Left lung (tissue), 10 donors: Measurements from ENCODE around the gene F11. TPM values are rescaled to one million over a fixed set of nuclear protein-coding genes. Genes with fewer than 3 reads are reported as not detected.
A peak's percentile ranks its signal among the peaks of the same experiment; 100 is the strongest.

Experiments used
- ATAC-seq: fragments of 200-7000 bp; cut with Tn5 transposase; one replicate; pipeline ENCODE4 v1.9.1; 2020; ENCODE audit warnings: moderate library complexity
- DNase-seq, 4 donors: peaks; one replicate each; pipeline ENCODE4 v3.0.0-alpha.2; 2013 to 2020
- H3K27ac ChIP-seq, 2 donors: fragments of 200-600 bp; sonication (generic) in 1 of 2; one replicate each; pipeline versions ENCODE4 v1.5.0 to v1.8.0; 2020 to 2021
- H3K27me3 ChIP-seq, 2 donors: fragments of 200-600 bp; sonication (generic) in 1 of 2; one replicate each; pipeline versions ENCODE4 v1.5.0 to v1.8.0; 2020 to 2021
- H3K36me3 ChIP-seq, 2 donors: fragments of 200-600 bp; sonication (generic) in 1 of 2; one replicate each; pipeline versions ENCODE4 v1.5.0 to v1.8.0; 2020 to 2021
- H3K4me1 ChIP-seq, 2 donors: fragments of 200-600 bp; one replicate each; pipeline ENCODE4 v1.8.0; 2021
- H3K4me3 ChIP-seq, 2 donors: fragments of 200-600 bp; sonication (generic) in 1 of 2; one replicate each; pipeline versions ENCODE4 v1.5.0 to v1.8.0; 2020 to 2021; ENCODE audit warnings: mild to moderate bottlenecking in 1 of 2
- H3K9me3 ChIP-seq, 2 donors: fragments of 200-600 bp; sonication (generic) in 1 of 2; one replicate each; pipeline versions ENCODE4 v1.5.0 to v1.8.0; 2020 to 2021
- intact Hi-C, 2 donors: fragments of 100-400 bp; cut with DNase I; formaldehyde crosslinking; loops; one replicate each; pipeline versions ENCODE4 v1.11.2 to v1.14.2; 2022
- polyA plus RNA-seq, 6 donors: library from polyadenylated mRNA; unstranded; fragments of 120-200 nt; gene quantifications; one replicate each; pipeline ENCODE4 v1.2.1, GENCODE V29; 2013; ENCODE audit not compliant: insufficient read length in 6 of 6
- total RNA-seq, 2 donors: library from RNA; stranded (reverse); fragmentation: NEBNext Ultra II Directional; extraction: Animal tissue kit (Norgen Biotek cat#: 25700); gene quantifications; one replicate each; pipeline ENCODE4 v1.2.1, GENCODE V29; 2021
- TF ChIP-seq, protein P1 (sequence below), 2 donors: fragments of 200-600 bp; sonication (generic) in 1 of 2; IDR thresholded peaks; one replicate each; pipeline versions ENCODE4 v1.5.0 to v1.8.0; 2021; ENCODE audit warnings: antibody characterized with exemption in 2 of 2
- donor health status: DM: no; HTN: yes; CAD: no.
- donor health status: DM: no; HTN: no; CAD: no.

F11 gene
- total and polyA plus RNA-seq, 8 donors, result 0.46 to 5.4 (median 1.2) TPM

- DNase-seq (no peak), ATAC-seq (no peak)
- H3K4me1 ChIP-seq, result no peaks in the 10 kb centered on the region
- intact Hi-C loops, result no loop called here
- no peak overlapping the region for H3K4me3 ChIP-seq
- H3K27ac ChIP-seq, result no peak overlapping the region
- H3K27me3 ChIP-seq, result no peaks in the 10 kb centered on the region
- H3K9me3 ChIP-seq, result peaks cover 0 to 18% of the 10 kb centered on the region in 2 donors
- H3K36me3 ChIP-seq, result no peaks in the 10 kb centered on the region
- TF ChIP-seq, protein P1, sequence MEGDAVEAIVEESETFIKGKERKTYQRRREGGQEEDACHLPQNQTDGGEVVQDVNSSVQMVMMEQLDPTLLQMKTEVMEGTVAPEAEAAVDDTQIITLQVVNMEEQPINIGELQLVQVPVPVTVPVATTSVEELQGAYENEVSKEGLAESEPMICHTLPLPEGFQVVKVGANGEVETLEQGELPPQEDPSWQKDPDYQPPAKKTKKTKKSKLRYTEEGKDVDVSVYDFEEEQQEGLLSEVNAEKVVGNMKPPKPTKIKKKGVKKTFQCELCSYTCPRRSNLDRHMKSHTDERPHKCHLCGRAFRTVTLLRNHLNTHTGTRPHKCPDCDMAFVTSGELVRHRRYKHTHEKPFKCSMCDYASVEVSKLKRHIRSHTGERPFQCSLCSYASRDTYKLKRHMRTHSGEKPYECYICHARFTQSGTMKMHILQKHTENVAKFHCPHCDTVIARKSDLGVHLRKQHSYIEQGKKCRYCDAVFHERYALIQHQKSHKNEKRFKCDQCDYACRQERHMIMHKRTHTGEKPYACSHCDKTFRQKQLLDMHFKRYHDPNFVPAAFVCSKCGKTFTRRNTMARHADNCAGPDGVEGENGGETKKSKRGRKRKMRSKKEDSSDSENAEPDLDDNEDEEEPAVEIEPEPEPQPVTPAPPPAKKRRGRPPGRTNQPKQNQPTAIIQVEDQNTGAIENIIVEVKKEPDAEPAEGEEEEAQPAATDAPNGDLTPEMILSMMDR (IDR thresholded peaks at IDR 0.05), result no peak
Observed at GRCh38 chr4:186225848-186226247, 40.1 kb upstream of the F11 start.

GRCh38 chr4:186226521-186227189, 39.3 kb upstream of the F11 start:
- TF ChIP-seq, protein P1 (IDR thresholded peaks at IDR 0.05), result no peak
- ATAC-seq, result no peak
- Histone ChIP-seq H3K4me3 (no peak overlapping the region), H3K9me3 (peaks cover 0 to 18% of the 10 kb centered on the region in 2 donors), H3K36me3 (no peaks in the 10 kb centered on the region), H3K27ac (no peak overlapping the region), H3K27me3 (no peaks in the 10 kb centered on the region), H3K4me1 (no peaks in the 10 kb centered on the region)
- intact Hi-C loops, result no loop called here
- DNase-seq, result no peak

GRCh38 chr4:186227221-186227620, 38.8 kb upstream of the F11 start, which contains the start of gene KLKB1:
Gene KLKB1, plus strand, starts transcription at chr4:186227507. Its CDS starts 689 bp downstream, at chr4:186228196.
- intact Hi-C loops, result no loop called here
- H3K4me3 ChIP-seq, result no peak within 1 kb of the TSS

GRCh38 chr4:186227744-186228513, 38.1 kb upstream of the F11 start:
- no peak for ATAC-seq
- intact Hi-C loops, result no loop called here
- H3K36me3 ChIP-seq, result no peaks in the 10 kb centered on the region
- TF ChIP-seq, protein P1 (IDR thresholded peaks at IDR 0.05), result no peak
- no peaks in the 10 kb centered on the region for H3K27me3 ChIP-seq
- DNase-seq, result no peak
- no peak overlapping the region for H3K4me3 ChIP-seq
- no peaks in the 10 kb centered on the region for H3K4me1 ChIP-seq
- no peak overlapping the region for H3K27ac ChIP-seq
- H3K9me3 ChIP-seq, result peaks cover 0 to 18% of the 10 kb centered on the region in 2 donors

More at GRCh38 chr4:186227221-186227620, 38.8 kb upstream of the F11 start, which contains the start of gene KLKB1:
- DNase-seq (peak in 1 of 4 donors; percentile 31), ATAC-seq (no peak)
- TF ChIP-seq, protein P1 (IDR thresholded peaks at IDR 0.05), result no peak
- Histone ChIP-seq H3K9me3 (peaks cover 0 to 18% of the 10 kb centered on the region in 2 donors), H3K36me3 (no peaks in the 10 kb centered on the region), H3K27me3 (no peaks in the 10 kb centered on the region), H3K27ac (no peak within 1 kb of the TSS), H3K4me1 (no peaks in the 10 kb centered on the region)

GRCh38 chr4:186228514-186228894, 37.5 kb upstream of the F11 start:
- DNase-seq (no peak), ATAC-seq (no peak)
- no peak overlapping the region for H3K27ac ChIP-seq
- intact Hi-C loops, result no loop called here
- no peaks in the 10 kb centered on the region for H3K4me1 ChIP-seq
- peaks cover 0 to 18% of the 10 kb centered on the region in 2 donors for H3K9me3 ChIP-seq
- no peaks in the 10 kb centered on the region for H3K27me3 ChIP-seq
- H3K36me3 ChIP-seq, result no peaks in the 10 kb centered on the region
- H3K4me3 ChIP-seq, result no peak overlapping the region
- TF ChIP-seq, protein P1 (IDR thresholded peaks at IDR 0.05), result no peak
